Measurements from ENCODE around the gene BMP8B.
A peak's percentile ranks its signal among the peaks of the same experiment; 100 is the strongest.

The BMP8B gene

GRCh38 chr1:39752703-39753102, 36.0 kb downstream of the BMP8B start:
- TF ChIP-seq ZFX (IDR thresholded peaks at IDR 0.05; ENCODE audit: borderline replicate concordance) (no peak), CTCF (IDR thresholded peaks at IDR 0.05) (no peak)
- no peak overlapping the region for H3K27ac ChIP-seq

GRCh38 chr1:39751595-39751994, 37.1 kb downstream of the BMP8B start:
- H3K27ac ChIP-seq = no peak overlapping the region
- TF ChIP-seq ZFX (IDR thresholded peaks at IDR 0.05; ENCODE audit: borderline replicate concordance) = no peak
- no peak for TF ChIP-seq CTCF (IDR thresholded peaks at IDR 0.05)

- H3K27ac ChIP-seq = no peak overlapping the region
- no peak for TF ChIP-seq CTCF (IDR thresholded peaks at IDR 0.05)
- no peak for TF ChIP-seq ZFX (IDR thresholded peaks at IDR 0.05; ENCODE audit: borderline replicate concordance)
Observed at GRCh38 chr1:39745016-39745670, 43.5 kb downstream of the BMP8B start.

- no peak for TF ChIP-seq ZFX (IDR thresholded peaks at IDR 0.05; ENCODE audit: borderline replicate concordance)
- TF ChIP-seq CTCF (IDR thresholded peaks at IDR 0.05) = no peak
- H3K27ac ChIP-seq = peak within 1 kb of the TSS; percentile 52
Observed at GRCh38 chr1:39738622-39739366, 49.9 kb downstream of the BMP8B start, which contains the start of gene PPIE. Gene PPIE (plus strand): TSS chr1:39738882. CDS start chr1:39738901, 19 bp downstream.

GRCh38 chr1:39737546-39738169, 51.0 kb downstream of the BMP8B start:
- TF ChIP-seq CTCF (IDR thresholded peaks at IDR 0.05) = no peak
- TF ChIP-seq ZFX (IDR thresholded peaks at IDR 0.05; ENCODE audit: borderline replicate concordance) = no peak
- no peak overlapping the region for H3K27ac ChIP-seq

- H3K27ac ChIP-seq = no peak overlapping the region
- no peak for TF ChIP-seq CTCF (IDR thresholded peaks at IDR 0.05)
- no peak for TF ChIP-seq ZFX (IDR thresholded peaks at IDR 0.05; ENCODE audit: borderline replicate concordance)
Observed at GRCh38 chr1:39735731-39736130, 52.9 kb downstream of the BMP8B start.

GRCh38 chr1:39733161-39733560, 55.5 kb downstream of the BMP8B start:
- H3K27ac ChIP-seq = no peak overlapping the region

More at GRCh38 chr1:39733161-39733560, 55.5 kb downstream of the BMP8B start:
- TF ChIP-seq ZFX (IDR thresholded peaks at IDR 0.05; ENCODE audit: borderline replicate concordance) = no peak
- no peak for TF ChIP-seq CTCF (IDR thresholded peaks at IDR 0.05)

Measured in 22Rv1 (cell line).